HepG2 (cell line): ENCODE results near the gene RHOBTB1.

Experiments used
- ATF1 ChIP-seq: IDR thresholded peaks from 2 replicates; pipeline ENCODE4 v1.6.1; 2016; ENCODE audit warnings: mild to moderate bottlenecking, control low read depth
- CTCF ChIP-seq: sonication (generic); formaldehyde crosslinking; IDR thresholded peaks from 2 replicates; pipeline ENCODE4 v1.5.0; 2020; ENCODE audit warnings: mild to moderate bottlenecking, missing genetic modification reagents, moderate library complexity
- EZH2 ChIP-seq: conservative IDR thresholded peaks from 2 replicates; pipeline ENCODE4 v1.6.1; 2012; ENCODE audit warnings: mild to moderate bottlenecking, low read depth, low read length, moderate library complexity
- FOSL1 ChIP-seq: sonication (generic); formaldehyde crosslinking; IDR thresholded peaks from 2 replicates; pipeline ENCODE4 v1.9.0; 2021; ENCODE audit warnings: missing genetic modification reagents, borderline replicate concordance
- FOXC1 ChIP-seq: sonication (generic); formaldehyde crosslinking; IDR thresholded peaks from 2 replicates; pipeline ENCODE4 v1.8.0; 2022; ENCODE audit warnings: mild to moderate bottlenecking, missing genetic modification reagents, borderline replicate concordance
- MAZ ChIP-seq, 2 experiments: sonication (generic) in 1 of 2; formaldehyde crosslinking in 1 of 2; IDR thresholded peaks; 2 replicates each; pipeline versions ENCODE4 v1.5.0 to v1.6.1; 2012 to 2020; ENCODE audit warnings: low read depth in 2 of 2, mild to moderate bottlenecking in 2 of 2, borderline replicate concordance in 1 of 2, improper control_type of control experiment in 1 of 2, low read length in 1 of 2, missing genetic modification reagents in 1 of 2, moderate library complexity in 1 of 2
- PAF1 ChIP-seq: IDR thresholded peaks from 2 replicates; pipeline ENCODE4 v1.6.1; 2016; ENCODE audit warnings: missing genetic modification reagents, missing compliant biosample characterization
- POLR2A ChIP-seq, 2 experiments: IDR thresholded peaks; 2 replicates each; pipeline ENCODE4 v1.6.1; 2011; ENCODE audit warnings: low read depth in 2 of 2, low read length in 2 of 2, mild to moderate bottlenecking in 1 of 2, moderate library complexity in 1 of 2; ENCODE audit not compliant: insufficient read depth in 1 of 2
- POLR2AphosphoS5 ChIP-seq: IDR thresholded peaks from 2 replicates; pipeline ENCODE4 v1.6.1; 2012; ENCODE audit warnings: low read depth, low read length
- SALL2 ChIP-seq: sonication (generic); formaldehyde crosslinking; IDR thresholded peaks from 2 replicates; pipeline ENCODE4 v1.8.1; 2023; ENCODE audit warnings: mild to moderate bottlenecking, missing genetic modification reagents, inconsistent platforms
- TAF1 ChIP-seq: sonication (generic); formaldehyde crosslinking; IDR thresholded peaks from 2 replicates; pipeline ENCODE4 v1.4.0; 2020; ENCODE audit warnings: missing genetic modification reagents
- ZBTB8A ChIP-seq: sonication (generic); formaldehyde crosslinking; IDR thresholded peaks from 2 replicates; pipeline ENCODE4 v1.4.0; 2020; ENCODE audit warnings: mild to moderate bottlenecking, low read depth, missing genetic modification reagents, borderline replicate concordance
- TF ChIP-seq, protein P1 (sequence below): sonication (generic); formaldehyde crosslinking; IDR thresholded peaks from 2 replicates; pipeline ENCODE4 v1.5.0; 2020; ENCODE audit warnings: mild to moderate bottlenecking, missing genetic modification reagents, borderline replicate concordance

- TF ChIP-seq PAF1 (CRISPR knock-in tag) (no peak), EZH2 (no peak), SALL2 (CRISPR knock-in tag) (no peak), POLR2AphosphoS5 (no peak), POLR2A (IDR thresholded peaks at IDR 0.05; ENCODE audit: insufficient read depth in 1 of 2, low read depth in 2 of 2, low read length in 2 of 2) (no peak), TAF1 (no peak), FOSL1 (CRISPR knock-in tag) (no peak), ATF1 (CRISPR knock-in tag) (no peak), MAZ (IDR thresholded peaks at IDR 0.05; ENCODE audit: borderline replicate concordance, low read depth, low read length) (no peak), MAZ (CRISPR knock-in tag; IDR thresholded peaks at IDR 0.05; ENCODE audit: low read depth) (no peak), CTCF (CRISPR knock-in tag) (no peak), ZBTB8A (CRISPR knock-in tag) (no peak), FOXC1 (CRISPR knock-in tag) (no peak)
- TF ChIP-seq, protein P1, sequence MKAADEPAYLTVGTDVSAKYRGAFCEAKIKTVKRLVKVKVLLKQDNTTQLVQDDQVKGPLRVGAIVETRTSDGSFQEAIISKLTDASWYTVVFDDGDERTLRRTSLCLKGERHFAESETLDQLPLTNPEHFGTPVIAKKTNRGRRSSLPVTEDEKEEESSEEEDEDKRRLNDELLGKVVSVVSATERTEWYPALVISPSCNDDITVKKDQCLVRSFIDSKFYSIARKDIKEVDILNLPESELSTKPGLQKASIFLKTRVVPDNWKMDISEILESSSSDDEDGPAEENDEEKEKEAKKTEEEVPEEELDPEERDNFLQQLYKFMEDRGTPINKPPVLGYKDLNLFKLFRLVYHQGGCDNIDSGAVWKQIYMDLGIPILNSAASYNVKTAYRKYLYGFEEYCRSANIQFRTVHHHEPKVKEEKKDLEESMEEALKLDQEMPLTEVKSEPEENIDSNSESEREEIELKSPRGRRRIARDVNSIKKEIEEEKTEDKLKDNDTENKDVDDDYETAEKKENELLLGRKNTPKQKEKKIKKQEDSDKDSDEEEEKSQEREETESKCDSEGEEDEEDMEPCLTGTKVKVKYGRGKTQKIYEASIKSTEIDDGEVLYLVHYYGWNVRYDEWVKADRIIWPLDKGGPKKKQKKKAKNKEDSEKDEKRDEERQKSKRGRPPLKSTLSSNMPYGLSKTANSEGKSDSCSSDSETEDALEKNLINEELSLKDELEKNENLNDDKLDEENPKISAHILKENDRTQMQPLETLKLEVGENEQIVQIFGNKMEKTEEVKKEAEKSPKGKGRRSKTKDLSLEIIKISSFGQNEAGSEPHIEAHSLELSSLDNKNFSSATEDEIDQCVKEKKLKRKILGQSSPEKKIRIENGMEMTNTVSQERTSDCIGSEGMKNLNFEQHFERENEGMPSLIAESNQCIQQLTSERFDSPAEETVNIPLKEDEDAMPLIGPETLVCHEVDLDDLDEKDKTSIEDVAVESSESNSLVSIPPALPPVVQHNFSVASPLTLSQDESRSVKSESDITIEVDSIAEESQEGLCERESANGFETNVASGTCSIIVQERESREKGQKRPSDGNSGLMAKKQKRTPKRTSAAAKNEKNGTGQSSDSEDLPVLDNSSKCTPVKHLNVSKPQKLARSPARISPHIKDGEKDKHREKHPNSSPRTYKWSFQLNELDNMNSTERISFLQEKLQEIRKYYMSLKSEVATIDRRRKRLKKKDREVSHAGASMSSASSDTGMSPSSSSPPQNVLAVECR (CRISPR knock-in tag) = no peak
Measured at GRCh38 chr10:60914690-60915141, 29.3 kb downstream of the RHOBTB1 start.
